ENCODE measurements around the gene RBP3.

DNA sequence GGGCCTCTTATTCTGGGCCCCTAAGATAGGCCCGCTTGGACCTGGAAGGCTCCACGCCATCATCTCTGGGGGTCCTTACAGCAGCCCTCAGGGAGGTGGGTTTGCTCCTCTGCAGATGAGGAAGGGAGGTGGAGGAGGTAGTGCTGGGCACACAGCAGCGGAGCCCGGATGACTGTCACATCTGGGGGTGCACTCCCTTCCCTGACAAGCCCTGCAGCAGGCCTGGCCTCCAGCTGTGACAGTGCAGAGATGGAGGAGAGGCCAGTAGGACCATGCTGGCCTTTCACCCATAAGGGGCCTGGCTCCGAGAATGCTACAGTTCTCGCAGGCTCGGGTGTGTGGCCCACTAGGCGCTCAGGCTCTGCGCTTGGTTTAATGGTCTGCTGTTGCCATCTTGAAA, 16.7 kb upstream of the RBP3 start:
- TF ChIP-seq, protein P1, sequence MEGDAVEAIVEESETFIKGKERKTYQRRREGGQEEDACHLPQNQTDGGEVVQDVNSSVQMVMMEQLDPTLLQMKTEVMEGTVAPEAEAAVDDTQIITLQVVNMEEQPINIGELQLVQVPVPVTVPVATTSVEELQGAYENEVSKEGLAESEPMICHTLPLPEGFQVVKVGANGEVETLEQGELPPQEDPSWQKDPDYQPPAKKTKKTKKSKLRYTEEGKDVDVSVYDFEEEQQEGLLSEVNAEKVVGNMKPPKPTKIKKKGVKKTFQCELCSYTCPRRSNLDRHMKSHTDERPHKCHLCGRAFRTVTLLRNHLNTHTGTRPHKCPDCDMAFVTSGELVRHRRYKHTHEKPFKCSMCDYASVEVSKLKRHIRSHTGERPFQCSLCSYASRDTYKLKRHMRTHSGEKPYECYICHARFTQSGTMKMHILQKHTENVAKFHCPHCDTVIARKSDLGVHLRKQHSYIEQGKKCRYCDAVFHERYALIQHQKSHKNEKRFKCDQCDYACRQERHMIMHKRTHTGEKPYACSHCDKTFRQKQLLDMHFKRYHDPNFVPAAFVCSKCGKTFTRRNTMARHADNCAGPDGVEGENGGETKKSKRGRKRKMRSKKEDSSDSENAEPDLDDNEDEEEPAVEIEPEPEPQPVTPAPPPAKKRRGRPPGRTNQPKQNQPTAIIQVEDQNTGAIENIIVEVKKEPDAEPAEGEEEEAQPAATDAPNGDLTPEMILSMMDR (IDR thresholded peaks at IDR 0.05; ENCODE audit: low read length): no peak
- no peak for TF ChIP-seq EZH2phosphoT487 (IDR thresholded peaks at IDR 0.05; ENCODE audit: low read length)
